Eye (tissue), 1 donor: ENCODE measurements around the gene SIRPA.
A peak's percentile ranks its signal among the peaks of the same experiment; 100 is the strongest.

Experiments used
- DNase-seq: peaks from one replicate; pipeline ENCODE4 v3.0.0-alpha.2; 2015

Gene SIRPA

DNA sequence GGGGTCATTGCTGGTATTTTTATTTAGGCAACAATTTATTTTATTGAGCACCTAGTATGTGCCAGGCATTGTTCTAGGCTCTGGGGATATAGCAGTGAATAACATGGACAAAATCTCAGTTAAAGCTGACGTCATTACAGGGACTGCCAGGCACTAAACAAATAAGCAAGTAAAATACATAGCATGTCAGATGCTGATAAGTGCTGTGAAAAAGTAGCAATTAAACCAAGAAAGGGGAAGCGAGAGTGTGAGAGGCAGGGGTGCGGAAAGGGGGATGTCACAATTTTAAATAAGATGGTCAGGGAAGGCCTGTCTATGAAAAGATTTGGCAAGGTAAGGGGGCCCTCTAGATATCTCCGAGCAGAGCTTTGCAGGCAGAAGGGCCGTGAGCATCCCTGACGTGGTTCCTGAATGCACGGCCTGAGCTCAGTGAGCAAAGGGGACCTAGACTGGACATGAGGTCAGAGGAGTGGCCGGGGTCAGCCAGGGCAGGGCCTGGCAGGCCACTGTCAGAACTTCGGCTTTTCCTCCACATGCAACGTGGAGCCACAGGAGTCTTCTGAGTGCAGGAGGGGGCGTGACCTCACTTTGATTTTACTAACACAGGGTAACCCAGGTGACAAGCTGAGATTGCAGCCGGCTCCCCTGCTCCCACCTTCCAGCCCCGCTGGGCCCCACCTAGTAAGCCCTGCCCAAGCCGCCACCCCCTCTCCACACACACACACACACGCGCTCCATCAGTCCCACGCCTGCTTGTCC lies 24.2 kb upstream of the SIRPA start:
- no peak for DNase-seq

- DNase-seq: no peak
Measured at GRCh38 chr20:1871807-1872458, 23.3 kb upstream of the SIRPA start.

DNA sequence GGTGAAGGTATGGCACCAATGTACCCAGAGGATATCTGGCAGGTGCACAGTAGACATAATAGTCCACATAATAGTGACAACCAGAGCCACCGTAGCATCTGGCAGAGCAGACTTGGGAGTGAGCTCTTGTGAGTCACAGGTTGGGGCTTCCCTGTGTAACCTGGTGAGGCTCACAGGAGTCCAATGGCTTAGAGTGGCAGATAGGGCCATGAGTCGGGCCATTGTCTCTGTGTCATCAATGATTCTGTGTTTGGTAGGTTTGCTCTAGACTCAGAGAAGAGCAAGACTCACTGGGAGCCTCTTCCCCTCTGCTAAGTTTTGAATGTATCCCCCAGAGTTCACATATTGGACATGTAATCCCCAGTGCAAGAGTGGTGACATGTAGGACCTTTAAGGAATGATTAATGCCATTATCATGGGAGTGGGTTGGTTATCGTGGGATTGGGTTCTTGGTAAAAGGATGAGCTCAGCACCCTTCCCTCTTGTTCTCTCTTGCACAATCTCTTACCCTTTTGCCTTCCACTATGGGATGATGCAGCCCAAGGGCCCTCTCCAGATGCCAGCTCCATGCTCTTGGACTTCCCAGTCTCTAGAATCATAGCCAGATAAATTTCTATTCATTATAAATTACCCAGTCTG lies 22.6 kb upstream of the SIRPA start:
- no peak for DNase-seq

DNA sequence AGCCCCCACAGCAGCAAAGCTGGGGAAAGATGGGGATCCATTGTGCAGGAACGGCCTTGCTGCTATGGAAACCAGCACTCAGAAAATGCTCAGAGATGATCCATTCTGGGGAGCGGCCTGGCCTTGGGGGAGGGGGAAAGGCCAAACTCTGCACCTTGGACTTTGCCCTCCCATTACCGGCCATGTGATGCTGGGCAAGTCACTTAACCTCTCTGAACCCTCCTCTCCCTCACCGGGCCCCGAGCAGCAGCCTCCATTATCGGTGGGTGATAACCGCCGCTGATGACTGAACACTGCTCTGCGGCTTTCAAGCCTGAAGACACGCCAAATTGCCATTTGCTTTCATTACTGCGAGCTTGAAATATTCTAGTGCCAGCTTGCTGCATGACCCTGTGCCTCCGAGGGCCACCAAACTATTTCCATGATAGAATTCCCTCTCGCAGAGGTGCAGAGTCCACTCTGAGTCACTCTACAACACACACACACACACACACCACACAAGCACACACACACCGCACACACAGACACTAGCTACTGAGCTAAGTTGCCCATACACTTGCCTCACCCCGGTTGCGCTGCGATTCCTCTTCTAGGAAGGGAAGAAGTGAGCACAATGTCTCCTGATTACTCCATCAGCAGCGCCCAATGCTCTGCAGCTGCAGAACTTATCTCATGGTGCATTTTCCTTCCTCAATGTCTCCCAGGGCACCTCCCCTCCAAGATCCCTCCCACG lies 20.6 kb upstream of the SIRPA start:
- no peak for DNase-seq

GRCh38 chr20:1875183-1875554 lies 20.0 kb upstream of the SIRPA start:
- no peak for DNase-seq

- DNase-seq: no peak
Measured at GRCh38 chr20:1875762-1876161, 19.4 kb upstream of the SIRPA start.

DNA sequence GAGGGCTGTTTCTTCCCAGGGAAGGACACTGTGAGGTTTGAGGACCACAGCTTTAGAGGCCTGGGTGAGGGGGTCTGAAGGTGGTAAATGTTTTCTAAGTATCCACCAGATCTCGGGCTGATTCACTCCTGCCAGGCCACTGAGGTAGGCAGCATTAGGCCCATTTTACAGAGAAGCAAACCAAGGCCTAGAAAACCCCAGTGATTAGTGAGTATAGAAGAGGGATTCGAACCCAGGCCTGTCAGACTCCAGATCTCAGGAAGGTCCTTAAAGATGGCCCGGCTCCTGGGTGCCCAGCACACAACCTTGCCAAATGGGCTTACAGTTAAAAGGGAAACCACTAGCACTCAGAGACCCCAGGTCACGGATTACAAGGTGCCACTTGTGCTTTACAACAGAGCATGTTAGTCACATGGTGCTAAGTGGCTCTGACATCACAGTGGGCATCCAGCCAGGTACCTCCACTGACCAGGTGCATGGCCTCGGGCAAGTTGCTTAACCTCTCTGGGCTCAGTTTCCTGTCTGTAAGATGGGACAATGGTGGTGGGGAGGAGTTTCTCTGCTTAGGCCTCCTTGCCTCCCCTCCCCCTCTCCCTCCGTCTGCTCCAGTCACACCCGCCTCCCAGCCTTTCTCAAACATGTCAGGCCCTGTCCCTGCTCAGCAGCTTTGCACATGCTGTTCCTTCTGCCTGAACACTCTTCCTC lies 18.8 kb upstream of the SIRPA start:
- no peak for DNase-seq

GRCh38 chr20:1876975-1877608 lies 18.1 kb upstream of the SIRPA start:
- peak; percentile 61 for DNase-seq

DNA sequence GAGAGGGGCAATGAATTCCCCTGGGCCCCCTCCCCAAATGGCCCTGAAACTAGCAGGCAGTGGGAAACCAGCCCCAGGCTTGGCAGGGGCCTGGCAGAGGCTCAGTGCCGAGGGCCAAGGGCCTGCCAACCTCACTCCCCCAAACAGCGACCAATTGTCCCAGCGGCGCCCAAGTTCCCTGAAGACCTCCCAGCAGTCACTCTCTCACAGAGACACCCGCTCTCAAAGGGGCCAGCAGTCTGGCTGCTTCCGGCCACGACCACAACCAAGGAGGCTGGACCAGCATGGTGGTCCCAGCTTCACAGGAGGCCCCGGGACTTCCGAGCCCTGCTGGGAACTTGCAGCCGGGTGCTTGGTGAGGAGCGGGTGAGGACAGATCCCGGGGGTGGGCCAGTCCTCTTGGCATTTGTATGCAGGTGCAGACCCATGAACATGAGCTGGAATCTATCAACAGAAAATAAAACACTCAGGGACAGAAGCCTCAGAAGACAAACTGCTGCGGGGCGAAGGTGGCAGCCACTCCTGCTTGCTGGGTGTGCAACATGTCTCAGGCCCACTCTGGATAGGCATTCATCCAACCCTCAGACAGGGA lies 17.5 kb upstream of the SIRPA start:
- DNase-seq: no peak

DNA sequence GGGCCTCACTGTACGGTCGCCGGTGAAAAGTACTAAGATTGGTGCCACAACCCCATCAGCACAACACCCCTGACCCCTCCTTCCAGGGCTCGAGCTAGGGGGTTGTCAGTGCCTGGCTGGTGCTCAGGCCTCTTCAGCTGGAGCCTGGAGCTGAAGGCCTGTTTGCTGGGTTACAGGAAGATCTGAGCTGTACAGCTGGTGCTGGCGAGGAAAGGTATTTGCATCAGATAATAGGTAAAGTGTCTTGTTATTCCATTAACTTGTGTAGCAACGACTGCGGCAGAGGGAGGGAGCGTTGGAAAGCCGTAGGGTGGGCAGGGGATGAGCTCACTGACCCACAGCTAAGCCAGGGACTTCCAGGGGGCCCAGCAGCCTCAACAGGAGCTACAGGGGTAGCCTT lies 15.8 kb upstream of the SIRPA start:
- no peak for DNase-seq

GRCh38 chr20:1879934-1880333 lies 15.3 kb upstream of the SIRPA start:
- DNase-seq: no peak

- DNase-seq: no peak
Measured at GRCh38 chr20:1880529-1881239, 14.5 kb upstream of the SIRPA start.

GRCh38 chr20:1881240-1881835 lies 13.9 kb upstream of the SIRPA start:
- DNase-seq: no peak

GRCh38 chr20:1882026-1882425 lies 13.2 kb upstream of the SIRPA start:
- DNase-seq: no peak

DNA sequence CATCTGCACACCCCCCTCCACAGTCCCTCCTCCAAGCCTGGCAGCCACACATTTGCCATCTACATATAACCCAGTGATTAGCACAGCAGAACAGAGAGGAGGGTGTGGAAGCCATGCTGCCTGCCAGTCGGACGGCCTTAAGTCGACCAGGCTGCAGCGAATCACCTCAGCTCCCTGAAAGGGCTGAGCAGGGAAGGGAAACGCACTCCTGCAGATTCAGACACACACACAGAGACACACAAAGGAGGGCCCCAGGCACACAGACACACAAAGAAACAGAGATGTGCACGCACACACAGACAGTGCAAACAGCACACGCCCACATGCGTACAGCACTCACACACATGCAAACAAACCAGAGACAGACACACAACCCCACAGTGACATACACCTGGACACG lies 11.2 kb upstream of the SIRPA start:
- DNase-seq: no peak

DNA sequence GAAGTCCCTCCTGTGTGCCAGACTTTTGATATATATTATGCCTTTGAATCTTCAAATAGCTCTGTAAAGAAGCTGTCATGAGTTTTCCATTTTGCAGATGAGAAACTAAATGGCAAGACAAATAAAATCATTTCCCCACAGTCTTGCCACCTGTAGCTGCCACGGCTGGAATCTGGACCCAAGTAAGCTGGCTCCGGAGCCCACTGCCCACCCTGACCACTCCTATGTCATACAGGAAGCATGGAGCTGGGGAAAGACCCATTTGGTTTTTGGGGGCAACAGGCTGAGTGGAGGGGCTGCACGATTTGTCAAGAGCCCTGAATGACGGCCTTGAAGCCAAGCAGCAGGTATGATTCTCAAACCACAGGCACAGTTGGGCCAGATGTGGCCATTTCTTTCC lies 10.0 kb upstream of the SIRPA start:
- DNase-seq: no peak

GRCh38 chr20:1885940-1886693 lies 9.1 kb upstream of the SIRPA start:
- no peak for DNase-seq

GRCh38 chr20:1887321-1887720 lies 7.9 kb upstream of the SIRPA start:
- DNase-seq: no peak

- no peak for DNase-seq
Measured at GRCh38 chr20:1887756-1888155, 7.5 kb upstream of the SIRPA start.

DNA sequence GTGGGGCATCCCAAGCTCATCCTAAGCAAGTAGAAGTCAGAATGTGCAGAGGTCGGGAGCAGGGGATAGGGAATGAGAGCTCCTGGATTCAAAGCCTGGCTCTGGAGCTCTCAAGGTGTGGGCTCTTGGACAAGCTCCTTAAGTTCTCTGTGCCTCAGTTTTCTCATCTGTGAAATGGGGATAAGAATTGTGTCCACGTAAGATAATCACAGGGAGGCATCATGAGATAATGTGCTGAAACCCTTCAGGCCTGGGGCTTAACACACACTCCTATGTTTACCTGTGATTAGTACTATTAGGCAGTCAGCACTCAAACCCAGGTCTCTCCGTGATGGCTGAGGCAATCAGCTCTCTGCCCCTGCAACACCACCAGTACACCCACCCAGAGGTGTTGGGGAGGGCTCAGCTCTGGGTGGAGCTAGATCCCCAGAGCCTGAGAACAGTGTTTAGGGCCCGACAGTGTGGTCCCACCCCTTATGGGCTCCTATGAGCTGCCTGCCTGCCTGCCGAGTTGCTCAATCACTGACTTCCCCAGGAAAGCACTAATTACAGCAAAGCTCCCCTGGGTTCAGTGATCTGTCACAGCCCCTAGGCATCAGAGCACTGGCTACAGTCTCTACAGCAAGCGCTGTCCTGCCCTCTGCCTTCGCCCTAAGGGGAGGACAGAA lies 6.3 kb upstream of the SIRPA start:
- DNase-seq: no peak
